K562 (cell line): ENCODE results near the gene ZNF41. TPM values are rescaled to one million over a fixed set of nuclear protein-coding genes. Genes with fewer than 3 reads are reported as not detected.
A peak's percentile ranks its signal among the peaks of the same experiment; 100 is the strongest.

Experiments used
- ATAC-seq: fragments of 200-7000 bp; cut with Tn5 transposase; 3 replicates; pipeline ENCODE4 v1.9.1; 2020; ENCODE audit warnings: moderate library complexity
- BruUV-seq: library from RNA; stranded (reverse); fragments of 400-500 nt; replicated peaks from 2 replicates; lab custom pipeline; 2021; lab: Mats Ljungman, UMichigan
- CTCF ChIA-PET: fragments of 300-600 bp; formaldehyde crosslinking; extraction: SDS; loops from one replicate; lab custom pipeline; 2021; ENCODE audit warnings: low intra/inter-chr PET ratio; lab: Yijun Ruan, JAX
- POLR2A ChIA-PET: fragments of 300-600, 350-650 bp; sonication (Branson Sonifier 250); formaldehyde crosslinking; extraction: SDS; loops from one replicate; lab custom pipeline; 2021; ENCODE audit warnings: antibody characterized with exemption, inconsistent platforms; lab: Yijun Ruan, JAX
- DNase-seq, 4 experiments: peaks; one replicate each; pipeline versions ENCODE4 v3.0.0 to v3.0.0-alpha.2; 2011 to 2018; ENCODE audit warnings: low spot score in 3 of 4, mixed read lengths in 3 of 4; ENCODE audit errors: extremely low read depth in 1 of 4
- FAIRE-seq: peaks from 2 replicates; lab custom pipeline; 2011; peaks lifted over from hg19 to GRCh38; lab: Jason Lieb, UNC
- H2AFZ ChIP-seq: 2 replicates; pipeline ENCODE4 v1.6.0; 2011; ENCODE audit warnings: low read depth, low read length, control low read depth, inconsistent platforms
- H3K27ac ChIP-seq: fragments of 200-600 bp; 3 replicates; pipeline ENCODE4 v1.8.0; 2011; ENCODE audit warnings: low read depth, mild to moderate bottlenecking, control low read depth, inconsistent platforms, low read length, moderate library complexity, mixed read lengths; ENCODE audit errors: extremely low read depth
- H3K27me3 ChIP-seq, 2 experiments: fragments of 300-600 bp in 1 of 2; 2 replicates in 1 of 2; 3 replicates in 1 of 2; pipeline versions ENCODE4 v1.6.0 to v1.8.0; 2011; ENCODE audit warnings: inconsistent platforms in 2 of 2, low read length in 2 of 2, mild to moderate bottlenecking in 1 of 2, mixed read lengths in 1 of 2, moderate library complexity in 1 of 2; ENCODE audit not compliant: control insufficient read depth in 2 of 2, insufficient read depth in 2 of 2
- H3K36me3 ChIP-seq: fragments of 300-600 bp; 3 replicates; pipeline ENCODE4 v1.8.0; 2011; ENCODE audit warnings: mild to moderate bottlenecking, low read length, inconsistent platforms; ENCODE audit not compliant: control insufficient read depth, insufficient read depth
- H3K4me1 ChIP-seq, 2 experiments: fragments of 200-600 bp in 1 of 2; replicated peaks in 1 of 2; 2 replicates in 1 of 2; 3 replicates in 1 of 2; pipeline versions ENCODE4 v1.5.1 to v1.8.0; 2011; ENCODE audit warnings: inconsistent platforms in 2 of 2, low read length in 2 of 2, mild to moderate bottlenecking in 1 of 2, mixed read lengths in 1 of 2, moderate library complexity in 1 of 2; ENCODE audit not compliant: control insufficient read depth in 2 of 2, insufficient read depth in 2 of 2
- H3K4me2 ChIP-seq: 2 replicates; pipeline ENCODE4 v1.6.1; 2011; ENCODE audit warnings: low read length, control low read depth, inconsistent platforms, mixed read lengths; ENCODE audit not compliant: insufficient read depth
- H3K4me3 ChIP-seq: fragments of 200-600 bp; sonication (generic), shearing (Covaris generic); 2 replicates; pipeline ENCODE4 v1.5.1; 2016; ENCODE audit warnings: control low read depth, inconsistent platforms
- H3K79me2 ChIP-seq: fragments of 200-600 bp; 3 replicates; pipeline ENCODE4 v1.8.0; 2011; ENCODE audit warnings: low read length, inconsistent platforms; ENCODE audit not compliant: control insufficient read depth, insufficient read depth
- H3K9ac ChIP-seq, 2 experiments: 2 replicates each; pipeline versions ENCODE4 v1.6.0 to v1.6.1; 2011; ENCODE audit warnings: low read depth in 2 of 2, low read length in 2 of 2, control low read depth in 1 of 2, inconsistent platforms in 1 of 2, mild to moderate bottlenecking in 1 of 2, mixed read lengths in 1 of 2; ENCODE audit not compliant: insufficient read depth in 1 of 2
- H3K9me1 ChIP-seq: one replicate; pipeline ENCODE4 v1.6.0; 2011; ENCODE audit warnings: inconsistent platforms, mild to moderate bottlenecking, low read length, moderate library complexity; ENCODE audit not compliant: control insufficient read depth, insufficient read depth
- H3K9me3 ChIP-seq: replicated peaks from 2 replicates; pipeline ENCODE4 v1.5.1; 2011; ENCODE audit warnings: low read depth, low read length, inconsistent platforms; ENCODE audit not compliant: control insufficient read depth, insufficient read depth
- H4K20me1 ChIP-seq: replicated peaks from 2 replicates; pipeline ENCODE4 v1.6.1; 2011; ENCODE audit warnings: low read length, inconsistent platforms, mixed read lengths; ENCODE audit not compliant: control insufficient read depth, insufficient read depth
- HINFP ChIP-seq: fragments of 450-650 bp; conservative IDR thresholded peaks from 2 replicates; pipeline ENCODE4 v1.6.1; 2016; ENCODE audit warnings: missing genetic modification characterization, low read depth, mild to moderate bottlenecking, control low read depth, missing compliant biosample characterization
- WGBS: fragments of 100-300 bp; shearing (Covaris generic); methylation state at CpG from one replicate; pipeline ENCODE4 v1.1.6; 2016; ENCODE audit warnings: low coverage, mixed read lengths; ENCODE audit not compliant: insufficient coverage; ENCODE audit errors: missing lambda C conversion rate; 5-methylcytosine and 5-hydroxymethylcytosine counted together
- in situ Hi-C: fragments of 300-500 bp; cut with MboI; formaldehyde crosslinking; loops from 4 replicates; pipeline ENCODE4 v1.15.0; 2018; ENCODE audit warnings: inconsistent platforms, mixed read lengths
- intact Hi-C: fragments of 100-400 bp; cut with micrococcal nuclease; formaldehyde crosslinking; loops from 2 replicates; pipeline ENCODE4 v1.14.2; 2022
- polyA plus RNA-seq, 8 experiments: library from polyadenylated mRNA; depleted of rRNA in 4 of 8; stranded (reverse) in 5 of 8; unstranded in 3 of 8; fragments of >200 nt; fragmentation: Nextera tagmentation in 2 of 8; fragmentation: Illumina TruSeq in 1 of 8; extraction: Ambion mirVana in 2 of 8; extraction: Trizol in 1 of 8; gene quantifications; 2 replicates each; pipeline versions ENCODE4 v1.2.1 to v1.2.3, GENCODE V29; 2011 to 2014; ENCODE audit warnings: inconsistent platforms in 1 of 8, missing spikeins in 1 of 8
- total RNA-seq, 7 experiments: library from RNA; depleted of rRNA in 6 of 7; stranded (reverse); fragments of >200 nt in 6 of 7; fragmentation: Illumina TruSeq in 2 of 7; extraction: Trizol in 2 of 7; gene quantifications; 2 replicates each; pipeline versions ENCODE4 v1.2.1 to v1.2.3, GENCODE V29; 2011 to 2021; ENCODE audit warnings: low replicate concordance in 1 of 7
- TF ChIP-seq, protein P1 (sequence below), 2 experiments: fragments of 450-650 bp in 1 of 2; sonication (generic) in 1 of 2; formaldehyde crosslinking in 1 of 2; IDR thresholded peaks in 1 of 2; conservative IDR thresholded peaks in 1 of 2; 2 replicates each; pipeline versions ENCODE4 v1.6.1 to v1.8.1; 2016 to 2023; ENCODE audit warnings: mild to moderate bottlenecking in 2 of 2, moderate library complexity in 2 of 2, inconsistent platforms in 1 of 2, missing genetic modification reagents in 1 of 2

Gene ZNF41
- total and polyA plus RNA-seq, 9 of the 15 experiments (the other 6 are each of a cell fraction or from before 2014, with no cell fraction given) = 0.53 to 8.6 (median 6.6) TPM

- H3K27me3 ChIP-seq = peaks cover 0 to 19% of the 10 kb centered on the region in 2 experiments; a peak in 4 of 5 replicates
- BruUV-seq = no TSS peak
- H3K36me3 ChIP-seq = no peaks in the 10 kb centered on the region
- intact Hi-C loops = no loop called here
- H3K4me2 ChIP-seq = no peak overlapping the region
- ATAC-seq (peak; percentile 36; the same call in 1 of the 3 replicates), FAIRE-seq (no peak), DNase-seq (no peak)
- 2% methylated on average over 6 of the region's 7 CpGs for WGBS
- H3K4me3 ChIP-seq = no peak overlapping the region
- in situ Hi-C loops = loop anchor here (25.0 kb wide), 1 partner anchor 536 kb away; no protein-coding TSS in a partner anchor
- ChIA-PET POLR2A (interaction anchor here (0.5 to 1.5 kb wide), 2 partner anchors 9 to 10 kb away, joined by 3 to 4 read pairs; no protein-coding TSS in a partner anchor), CTCF (no interaction called here)
- H3K79me2 ChIP-seq = no peaks in the 10 kb centered on the region
- no peaks in the 10 kb centered on the region for H3K4me1 ChIP-seq
- no peak overlapping the region for H3K9ac ChIP-seq
- TF ChIP-seq, protein P1, sequence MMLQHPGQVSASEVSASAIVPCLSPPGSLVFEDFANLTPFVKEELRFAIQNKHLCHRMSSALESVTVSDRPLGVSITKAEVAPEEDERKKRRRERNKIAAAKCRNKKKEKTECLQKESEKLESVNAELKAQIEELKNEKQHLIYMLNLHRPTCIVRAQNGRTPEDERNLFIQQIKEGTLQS (IDR thresholded peaks at IDR 0.05) = peak; percentile 9; the same call in 1 of the 2 replicates
- TF ChIP-seq, protein P1 (CRISPR knock-in tag; conservative IDR thresholded peaks at IDR 0.05) = no peak
- no peak for TF ChIP-seq HINFP
- H2AFZ ChIP-seq = no peak overlapping the region
- no peaks in the 10 kb centered on the region for H3K9me3 ChIP-seq
- H3K27ac ChIP-seq = no peak overlapping the region
- H4K20me1 ChIP-seq = no peaks in the 10 kb centered on the region; the same call in 1 of the 2 replicates
- no peaks in the 10 kb centered on the region for H3K9me1 ChIP-seq
These were observed 18.4 kb upstream of the ZNF41 start for GRCh38 chrX:47501226-47502074.
